HG02642 (cell line): ENCODE results near the gene SALL2.
A peak's percentile ranks its signal among the peaks of the same experiment; 100 is the strongest.

Experiments
- ATAC-seq: cut with Tn5 transposase; IDR thresholded peaks from one replicate; pipeline ENCODE4 v1.9.1; 2021; ENCODE audit warnings: mild to moderate bottlenecking; ENCODE audit not compliant: unreplicated experiment, poor library complexity

SALL2 gene

DNA sequence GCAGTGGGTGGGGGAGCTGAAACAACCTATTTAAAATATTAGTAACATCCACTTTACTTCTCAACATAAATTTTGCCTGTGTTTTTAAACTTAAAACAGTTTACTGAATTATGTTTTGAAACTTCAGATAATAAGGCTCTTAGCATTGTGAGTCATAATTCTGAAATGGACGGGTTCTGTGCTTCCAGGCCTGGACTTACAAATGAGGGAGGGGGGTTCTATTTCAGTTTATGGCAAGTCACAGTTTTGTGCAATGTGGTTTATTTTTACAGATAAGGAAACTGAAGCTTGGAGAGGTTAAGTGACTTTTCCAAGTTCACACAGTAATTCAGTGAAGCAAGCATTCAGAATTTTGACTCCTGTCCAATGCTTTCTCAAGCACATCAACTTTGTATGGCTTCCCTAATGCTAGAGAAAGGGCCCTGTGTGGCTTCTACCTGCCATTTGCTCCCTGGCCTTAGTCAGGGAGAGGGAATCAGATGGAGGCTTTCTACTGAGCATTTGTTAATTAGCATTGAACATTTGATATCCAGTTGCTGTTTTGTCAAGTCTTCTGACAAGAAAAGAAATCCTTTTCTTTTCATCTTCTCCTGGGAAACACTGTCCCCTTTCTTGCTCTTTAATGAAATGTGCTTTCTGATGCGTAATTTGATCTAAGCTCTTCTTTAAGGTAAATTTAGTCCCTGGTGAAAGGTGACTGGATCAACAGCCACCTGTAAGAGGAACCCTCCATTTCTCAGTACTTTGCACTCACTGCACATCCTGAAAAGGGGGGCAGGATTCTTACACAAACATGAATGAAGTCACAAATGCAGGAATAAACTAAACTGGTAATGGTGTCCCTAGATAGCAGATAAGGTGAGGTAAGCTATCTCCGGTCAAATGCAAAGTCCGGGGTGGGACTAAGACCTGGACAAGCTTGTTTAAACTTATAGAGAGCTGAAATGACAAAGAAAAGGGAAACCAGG lies 2.5 kb upstream of the SALL2 start:
- no peak for ATAC-seq

DNA sequence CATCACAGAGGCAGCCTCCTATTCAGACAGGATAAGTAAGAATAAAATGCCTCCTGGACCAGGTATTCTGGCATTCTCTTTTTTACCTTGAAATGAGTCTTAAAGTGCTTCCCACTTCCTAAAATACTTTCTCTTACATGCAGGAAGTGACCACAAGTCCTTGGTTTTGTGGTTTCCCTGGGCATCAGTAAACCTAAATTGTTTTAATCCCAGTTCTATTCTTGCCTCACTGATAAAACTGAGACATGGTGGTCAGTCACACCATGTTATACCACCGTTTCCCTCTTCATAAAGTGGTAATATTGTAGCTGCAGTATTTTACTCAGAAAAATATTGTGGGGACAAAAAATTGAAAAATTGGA lies 1.2 kb upstream of the SALL2 start:
- no peak for ATAC-seq

DNA sequence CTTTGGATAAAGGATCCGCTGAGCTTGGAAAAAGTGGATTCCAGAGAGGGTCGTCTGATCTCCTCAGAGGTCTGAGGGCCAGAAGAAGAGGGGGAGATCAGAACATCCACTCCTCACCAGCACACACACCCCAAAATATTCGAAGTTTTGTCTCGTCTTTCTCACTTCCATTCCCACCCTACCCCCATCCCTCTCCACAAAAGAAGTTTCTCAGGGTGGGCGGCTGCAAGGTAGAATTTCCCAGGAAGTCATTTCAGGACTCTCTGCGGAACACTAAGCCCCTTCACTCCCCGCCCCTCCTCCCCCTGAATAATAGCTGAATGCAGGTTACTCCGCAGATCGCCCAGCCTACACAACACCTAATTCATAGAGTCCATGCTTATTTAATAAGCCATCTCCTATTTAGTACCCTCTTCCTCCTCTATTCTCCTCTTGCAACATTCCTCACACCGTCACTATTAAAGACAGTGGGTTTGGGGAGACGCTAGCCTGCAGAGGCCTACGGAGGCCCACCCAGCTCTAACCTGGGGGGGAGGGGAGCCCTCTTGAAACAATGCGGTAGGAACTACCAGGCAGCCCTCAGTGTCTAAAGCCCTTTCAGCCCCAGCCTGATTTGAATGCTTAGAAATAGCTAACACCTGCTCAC lies 649 bp upstream of the SALL2 start:
- ATAC-seq = no peak

- ATAC-seq = no peak
Observed at GRCh38 chr14:21525571-21525961, 580 bp downstream of the SALL2 start.

DNA sequence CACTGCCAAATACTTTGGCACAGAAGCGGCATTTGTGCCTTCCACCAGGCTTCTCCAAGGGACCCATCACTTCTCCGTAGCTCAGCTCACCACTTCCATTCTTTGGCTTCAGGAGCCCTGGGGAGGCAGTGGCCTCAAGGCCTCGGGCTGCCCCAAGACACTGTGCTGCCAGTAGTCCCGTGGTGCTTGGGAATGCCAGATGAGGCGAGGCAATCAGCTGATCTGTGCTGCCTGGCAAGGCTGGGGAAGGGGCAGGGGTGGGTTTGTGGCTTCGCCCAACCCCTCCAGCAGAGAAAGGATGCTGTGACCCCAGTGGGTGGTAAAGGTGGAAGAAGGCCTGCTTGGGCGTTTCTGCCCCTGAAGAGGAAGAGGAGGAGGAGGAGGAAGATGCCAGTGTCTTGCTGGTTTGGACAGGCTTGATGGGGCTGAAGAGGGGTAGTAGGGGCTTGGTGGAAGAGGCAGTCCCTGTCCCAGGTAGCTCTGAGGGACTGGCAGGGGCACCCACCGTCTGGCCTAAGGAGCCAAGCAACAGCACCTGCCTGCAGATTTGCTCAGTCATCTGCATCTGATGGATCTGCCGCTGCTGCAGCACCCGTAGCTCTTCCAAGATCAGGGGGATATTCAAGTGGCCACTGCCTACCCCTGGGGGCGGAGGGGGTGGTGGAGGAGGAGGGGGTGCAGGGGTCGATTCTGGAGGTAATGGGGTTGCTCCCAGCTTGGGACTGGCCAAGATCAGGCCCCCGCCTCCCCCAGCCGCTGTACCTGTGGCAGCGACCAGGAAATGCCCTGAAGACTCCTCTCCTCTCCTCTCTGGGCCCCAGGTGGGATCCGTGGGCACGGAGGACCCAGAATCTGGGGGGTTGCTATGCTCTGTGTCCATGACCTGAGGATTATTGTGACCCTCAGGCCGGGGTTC lies 1.3 kb downstream of the SALL2 start:
- no peak for ATAC-seq

DNA sequence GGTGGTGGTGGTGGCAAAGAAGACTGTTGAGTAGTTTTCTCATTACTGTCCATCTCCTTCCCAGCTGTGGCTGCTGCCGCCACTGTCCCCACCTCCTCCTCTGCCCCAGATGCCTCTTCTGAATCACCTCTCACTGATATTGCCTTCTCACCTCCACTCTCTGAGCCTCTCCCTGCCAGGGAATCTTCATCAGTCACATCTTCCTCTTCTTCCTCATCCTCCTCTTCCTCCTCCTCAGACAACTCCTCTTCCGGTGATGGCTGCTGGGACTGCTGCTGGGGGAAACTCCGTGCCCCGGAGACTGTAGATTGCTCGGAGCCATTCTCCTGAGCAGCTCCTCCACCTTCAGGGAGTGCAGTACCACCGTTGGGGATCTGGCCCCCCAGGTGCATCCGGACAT lies 2.9 kb downstream of the SALL2 start:
- ATAC-seq = no peak

- no peak for ATAC-seq
Observed at GRCh38 chr14:21521501-21521900, 4.6 kb downstream of the SALL2 start.

- ATAC-seq = no peak
Observed at GRCh38 chr14:21520767-21521166, 5.4 kb downstream of the SALL2 start.

- no peak for ATAC-seq
Observed at GRCh38 chr14:21518725-21519124, 7.4 kb downstream of the SALL2 start.

DNA sequence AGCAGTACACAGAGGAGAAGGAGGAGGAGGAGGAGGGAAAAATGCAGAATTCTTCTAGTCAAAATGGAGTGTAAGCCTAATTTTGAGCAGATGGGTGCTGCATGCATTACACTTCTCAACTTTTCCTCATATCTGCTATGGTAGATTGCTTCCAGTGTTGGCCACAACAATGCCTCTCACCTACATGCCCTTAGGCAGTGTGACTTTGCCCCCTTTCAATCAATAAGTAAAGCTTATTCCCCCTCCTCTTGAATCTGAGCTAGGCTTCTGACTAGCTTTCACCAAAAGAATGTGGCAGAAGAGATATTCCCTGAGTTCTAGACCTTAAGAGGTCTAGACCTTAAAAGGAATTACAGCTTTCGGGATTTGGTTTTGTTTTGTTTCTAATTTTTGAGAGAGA lies 11.8 kb downstream of the SALL2 start:
- no peak for ATAC-seq

DNA sequence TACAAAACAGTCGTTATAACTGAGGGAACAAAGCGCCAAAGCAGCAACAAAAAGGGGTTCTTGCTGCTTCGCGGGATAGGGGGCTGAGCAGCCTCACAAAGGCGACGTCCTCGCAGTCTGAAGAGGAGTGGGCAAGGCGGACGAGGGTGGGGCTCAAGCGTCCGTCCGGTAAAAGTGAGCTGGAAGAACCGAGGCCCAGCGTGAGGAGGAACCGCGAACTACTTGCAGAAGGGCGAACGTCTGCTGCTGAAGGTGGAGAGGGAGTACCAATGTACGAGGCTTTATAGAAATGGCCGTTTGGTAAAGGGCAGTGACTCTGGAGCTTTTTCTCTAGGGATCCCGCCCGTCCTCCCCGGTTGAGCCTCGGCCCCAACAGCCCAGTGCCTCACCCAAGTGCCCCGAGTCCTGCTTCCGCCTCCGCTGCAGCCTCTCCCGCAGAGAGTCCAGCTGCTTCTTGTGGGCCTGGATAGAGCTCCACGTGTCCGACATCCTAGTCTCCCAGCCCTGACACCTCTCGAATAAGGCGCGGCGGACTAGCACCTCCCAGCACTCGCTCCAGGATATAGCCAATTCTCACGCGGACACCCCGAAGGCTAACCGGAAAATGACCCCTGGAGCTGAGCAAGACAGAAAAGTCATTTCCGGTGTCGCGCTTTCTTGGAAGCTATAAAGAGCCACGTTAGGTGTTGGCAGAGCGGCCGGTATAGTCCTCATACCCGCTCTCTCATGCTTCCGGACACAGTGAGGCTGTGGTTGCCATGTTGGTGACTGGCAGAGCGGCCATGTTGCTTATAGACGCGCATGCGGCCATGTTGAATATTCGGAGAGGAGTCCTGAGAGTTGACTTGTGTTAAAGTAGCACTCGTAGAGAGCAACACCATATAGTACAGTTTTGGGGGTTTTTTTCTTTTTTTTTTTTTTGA lies 15.2 kb downstream of the SALL2 start, which contains the start of gene METTL3:
METTL3 (minus strand) TSS at position 606 of the 923 bp plus-strand sequence; CDS start at position 489, 117 bp downstream.
- peak; percentile 97 for ATAC-seq

- no peak for ATAC-seq
Observed at GRCh38 chr14:21509432-21510143, 16.6 kb downstream of the SALL2 start.

DNA sequence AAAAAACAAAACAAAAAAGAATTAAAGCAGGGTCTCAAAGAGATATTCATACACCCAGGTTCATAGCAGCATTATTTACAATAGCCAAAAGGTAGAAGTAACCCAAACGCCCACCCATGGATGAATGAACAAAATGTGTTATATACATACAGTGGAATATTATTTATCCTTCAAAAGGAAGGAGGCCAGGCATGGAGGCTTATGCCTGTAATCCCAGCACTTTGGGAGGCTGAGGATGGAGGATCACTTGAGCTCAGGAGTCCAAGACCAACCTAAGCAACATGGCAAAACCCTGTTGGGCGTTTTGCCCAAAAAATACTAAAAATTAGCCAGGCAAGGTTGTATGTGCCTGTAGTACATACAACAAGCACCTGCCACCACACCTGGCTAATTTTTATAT lies 19.6 kb downstream of the SALL2 start:
- no peak for ATAC-seq

DNA sequence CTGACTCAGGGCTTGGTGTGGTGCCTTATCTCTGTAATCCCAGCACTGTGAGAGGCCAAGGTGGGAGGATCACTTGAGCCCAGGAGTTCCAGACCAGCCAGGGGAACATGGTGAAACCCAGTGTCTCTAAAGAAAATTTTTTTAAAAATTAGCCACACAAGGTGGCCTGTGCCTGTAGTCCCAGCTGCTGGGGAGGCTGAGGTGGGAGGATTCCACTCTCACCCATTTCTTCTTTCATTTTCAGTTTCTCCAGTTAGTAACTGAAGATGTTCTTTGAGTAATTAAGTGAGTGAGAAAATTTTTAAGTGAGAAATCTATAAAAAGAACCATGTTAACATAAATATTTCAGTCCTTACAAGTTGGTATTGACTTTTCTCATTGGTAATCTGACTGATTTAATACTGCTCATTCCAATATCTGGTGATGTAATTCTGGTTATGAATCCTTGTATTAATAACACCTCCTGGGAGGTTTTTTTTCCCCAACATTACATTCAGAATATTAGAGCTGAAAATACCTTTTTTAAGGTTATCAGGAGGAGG lies 21.1 kb downstream of the SALL2 start:
- ATAC-seq = peak; percentile 85

GRCh38 chr14:21503376-21503775 lies 22.8 kb downstream of the SALL2 start:
- no peak for ATAC-seq

DNA sequence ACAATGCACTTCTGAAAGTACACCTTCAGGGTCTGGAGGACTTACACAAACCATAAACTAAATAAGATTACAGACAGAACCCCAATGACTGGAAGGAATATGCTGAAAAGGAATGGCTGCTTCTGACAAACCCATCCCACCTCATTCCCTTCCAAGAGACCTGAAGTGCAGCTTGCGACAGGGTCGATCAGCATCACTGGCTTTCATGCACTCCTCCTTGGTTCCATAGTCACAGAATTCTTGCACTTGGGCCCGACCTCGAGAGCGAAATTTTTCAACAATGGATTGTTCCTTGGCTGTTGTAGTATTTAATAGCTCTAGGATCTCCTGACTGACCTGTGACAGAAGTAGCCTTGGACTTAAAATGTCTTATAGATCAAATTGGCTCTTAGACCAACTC lies 24.6 kb downstream of the SALL2 start:
- no peak for ATAC-seq

GRCh38 chr14:21498540-21499526 lies 27.3 kb downstream of the SALL2 start:
- peak; percentile 57 for ATAC-seq
